Subcutaneous adipose tissue (tissue), 4 donors: ENCODE measurements around the gene ISM1. TPM values are rescaled to one million over a fixed set of nuclear protein-coding genes. Genes with fewer than 3 reads are reported as not detected.

Experiments used
- CTCF ChIP-seq: fragments of 450-650 bp; IDR thresholded peaks from one replicate; pipeline ENCODE4 v1.5.1; 2016; ENCODE audit warnings: low read depth, mild to moderate bottlenecking, control low read depth, antibody characterized with exemption, moderate library complexity
- total RNA-seq, 4 donors: library from RNA; depleted of rRNA; stranded (reverse); fragments of >200 nt; gene quantifications; one replicate each; pipeline ENCODE4 v1.1.0, GENCODE V29; 2016

The ISM1 gene
- total RNA-seq, 4 donors from 2014 or later, result 12.2 to 16.0 (median 12.6) TPM

- no peak for TF ChIP-seq CTCF
Observed at GRCh38 chr20:13302647-13303450, 81.8 kb downstream of the ISM1 start.

DNA sequence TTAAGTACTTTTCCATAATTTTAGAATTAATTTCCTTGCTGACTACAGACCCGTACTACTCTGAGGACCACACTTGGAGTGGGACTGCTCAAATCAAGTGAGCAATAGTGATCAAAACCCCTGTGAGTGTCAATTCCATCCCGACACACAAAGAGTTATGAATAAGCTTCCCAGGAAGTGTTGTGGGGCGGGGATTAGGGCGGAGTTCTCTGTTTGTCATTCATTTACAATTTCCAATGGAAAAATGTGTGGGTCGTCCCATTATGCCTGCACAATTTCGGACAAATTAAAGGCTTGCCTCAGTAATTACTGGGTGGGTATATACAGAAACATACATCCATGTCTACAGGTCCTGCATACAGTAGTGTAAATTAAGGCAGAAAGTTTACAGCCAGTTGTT, 84.2 kb downstream of the ISM1 start:
- no peak for TF ChIP-seq CTCF

- no peak for TF ChIP-seq CTCF
Observed at GRCh38 chr20:13307562-13308163, 86.6 kb downstream of the ISM1 start.

GRCh38 chr20:13312300-13312699, 91.2 kb downstream of the ISM1 start:
- TF ChIP-seq CTCF, result no peak

GRCh38 chr20:13313201-13313600, 92.1 kb downstream of the ISM1 start:
- no peak for TF ChIP-seq CTCF

- no peak for TF ChIP-seq CTCF
Observed at GRCh38 chr20:13317439-13317838, 96.4 kb downstream of the ISM1 start.

- TF ChIP-seq CTCF, result no peak
Observed at GRCh38 chr20:13318871-13319521, 97.9 kb downstream of the ISM1 start.
